ENCODE results near the gene NAALADL2.
"Not testable (repeated sequence)": the region's sequence is repeated elsewhere in the genome, so short reads cannot be mapped to it uniquely, and the experiment has no call there.

DNA sequence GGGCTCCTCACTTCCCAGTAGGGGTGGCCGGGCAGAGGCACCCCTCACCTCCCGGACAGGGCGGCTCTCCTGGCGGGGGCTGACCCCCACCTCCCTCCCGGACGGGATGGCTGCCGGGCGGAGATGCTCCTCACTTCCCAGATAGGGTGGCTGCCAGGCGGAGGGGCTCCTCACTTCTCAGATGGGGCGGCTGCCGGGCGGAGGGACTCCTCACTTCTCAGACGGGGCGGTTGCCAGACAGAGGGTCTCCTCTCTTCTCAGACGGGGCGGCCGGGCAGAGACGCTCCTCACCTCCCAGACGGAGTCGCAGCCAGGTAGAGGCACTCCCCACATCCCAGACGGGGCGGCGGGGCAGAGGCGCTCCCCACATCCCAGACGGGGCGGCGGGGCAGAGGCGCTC, 273.6 kb downstream of the NAALADL2 start:
- TF ChIP-seq CTCF (IDR thresholded peaks at IDR 0.05; ENCODE audit: low read depth, low read length, missing input control); EGR1 (IDR thresholded peaks at IDR 0.05; ENCODE audit: low read depth in 2 of 2); RAD21 (IDR thresholded peaks at IDR 0.05); JUND (IDR thresholded peaks at IDR 0.05); YY1 (IDR thresholded peaks at IDR 0.05); MAX (IDR thresholded peaks at IDR 0.05); SP1 (IDR thresholded peaks at IDR 0.05); TAF1 (conservative IDR thresholded peaks at IDR 0.05); NR2F2 (IDR thresholded peaks at IDR 0.05); HNF4G (IDR thresholded peaks at IDR 0.05): not testable (repeated sequence)
- TF ChIP-seq, protein P1, sequence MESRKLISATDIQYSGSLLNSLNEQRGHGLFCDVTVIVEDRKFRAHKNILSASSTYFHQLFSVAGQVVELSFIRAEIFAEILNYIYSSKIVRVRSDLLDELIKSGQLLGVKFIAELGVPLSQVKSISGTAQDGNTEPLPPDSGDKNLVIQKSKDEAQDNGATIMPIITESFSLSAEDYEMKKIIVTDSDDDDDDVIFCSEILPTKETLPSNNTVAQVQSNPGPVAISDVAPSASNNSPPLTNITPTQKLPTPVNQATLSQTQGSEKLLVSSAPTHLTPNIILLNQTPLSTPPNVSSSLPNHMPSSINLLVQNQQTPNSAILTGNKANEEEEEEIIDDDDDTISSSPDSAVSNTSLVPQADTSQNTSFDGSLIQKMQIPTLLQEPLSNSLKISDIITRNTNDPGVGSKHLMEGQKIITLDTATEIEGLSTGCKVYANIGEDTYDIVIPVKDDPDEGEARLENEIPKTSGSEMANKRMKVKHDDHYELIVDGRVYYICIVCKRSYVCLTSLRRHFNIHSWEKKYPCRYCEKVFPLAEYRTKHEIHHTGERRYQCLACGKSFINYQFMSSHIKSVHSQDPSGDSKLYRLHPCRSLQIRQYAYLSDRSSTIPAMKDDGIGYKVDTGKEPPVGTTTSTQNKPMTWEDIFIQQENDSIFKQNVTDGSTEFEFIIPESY (IDR thresholded peaks at IDR 0.05): not testable (repeated sequence)
- TF ChIP-seq, protein P2, sequence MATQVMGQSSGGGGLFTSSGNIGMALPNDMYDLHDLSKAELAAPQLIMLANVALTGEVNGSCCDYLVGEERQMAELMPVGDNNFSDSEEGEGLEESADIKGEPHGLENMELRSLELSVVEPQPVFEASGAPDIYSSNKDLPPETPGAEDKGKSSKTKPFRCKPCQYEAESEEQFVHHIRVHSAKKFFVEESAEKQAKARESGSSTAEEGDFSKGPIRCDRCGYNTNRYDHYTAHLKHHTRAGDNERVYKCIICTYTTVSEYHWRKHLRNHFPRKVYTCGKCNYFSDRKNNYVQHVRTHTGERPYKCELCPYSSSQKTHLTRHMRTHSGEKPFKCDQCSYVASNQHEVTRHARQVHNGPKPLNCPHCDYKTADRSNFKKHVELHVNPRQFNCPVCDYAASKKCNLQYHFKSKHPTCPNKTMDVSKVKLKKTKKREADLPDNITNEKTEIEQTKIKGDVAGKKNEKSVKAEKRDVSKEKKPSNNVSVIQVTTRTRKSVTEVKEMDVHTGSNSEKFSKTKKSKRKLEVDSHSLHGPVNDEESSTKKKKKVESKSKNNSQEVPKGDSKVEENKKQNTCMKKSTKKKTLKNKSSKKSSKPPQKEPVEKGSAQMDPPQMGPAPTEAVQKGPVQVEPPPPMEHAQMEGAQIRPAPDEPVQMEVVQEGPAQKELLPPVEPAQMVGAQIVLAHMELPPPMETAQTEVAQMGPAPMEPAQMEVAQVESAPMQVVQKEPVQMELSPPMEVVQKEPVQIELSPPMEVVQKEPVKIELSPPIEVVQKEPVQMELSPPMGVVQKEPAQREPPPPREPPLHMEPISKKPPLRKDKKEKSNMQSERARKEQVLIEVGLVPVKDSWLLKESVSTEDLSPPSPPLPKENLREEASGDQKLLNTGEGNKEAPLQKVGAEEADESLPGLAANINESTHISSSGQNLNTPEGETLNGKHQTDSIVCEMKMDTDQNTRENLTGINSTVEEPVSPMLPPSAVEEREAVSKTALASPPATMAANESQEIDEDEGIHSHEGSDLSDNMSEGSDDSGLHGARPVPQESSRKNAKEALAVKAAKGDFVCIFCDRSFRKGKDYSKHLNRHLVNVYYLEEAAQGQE (IDR thresholded peaks at IDR 0.05): not testable (repeated sequence)

Data from liver (tissue), 3 donors.